Measurements from ENCODE around the gene IL32. TPM values are rescaled to one million over a fixed set of nuclear protein-coding genes. Genes with fewer than 3 reads are reported as not detected.
A peak's percentile ranks its signal among the peaks of the same experiment; 100 is the strongest.

IL32 gene
- total RNA-seq, 1 donor from 2014 or later: 4.9 TPM

DNA sequence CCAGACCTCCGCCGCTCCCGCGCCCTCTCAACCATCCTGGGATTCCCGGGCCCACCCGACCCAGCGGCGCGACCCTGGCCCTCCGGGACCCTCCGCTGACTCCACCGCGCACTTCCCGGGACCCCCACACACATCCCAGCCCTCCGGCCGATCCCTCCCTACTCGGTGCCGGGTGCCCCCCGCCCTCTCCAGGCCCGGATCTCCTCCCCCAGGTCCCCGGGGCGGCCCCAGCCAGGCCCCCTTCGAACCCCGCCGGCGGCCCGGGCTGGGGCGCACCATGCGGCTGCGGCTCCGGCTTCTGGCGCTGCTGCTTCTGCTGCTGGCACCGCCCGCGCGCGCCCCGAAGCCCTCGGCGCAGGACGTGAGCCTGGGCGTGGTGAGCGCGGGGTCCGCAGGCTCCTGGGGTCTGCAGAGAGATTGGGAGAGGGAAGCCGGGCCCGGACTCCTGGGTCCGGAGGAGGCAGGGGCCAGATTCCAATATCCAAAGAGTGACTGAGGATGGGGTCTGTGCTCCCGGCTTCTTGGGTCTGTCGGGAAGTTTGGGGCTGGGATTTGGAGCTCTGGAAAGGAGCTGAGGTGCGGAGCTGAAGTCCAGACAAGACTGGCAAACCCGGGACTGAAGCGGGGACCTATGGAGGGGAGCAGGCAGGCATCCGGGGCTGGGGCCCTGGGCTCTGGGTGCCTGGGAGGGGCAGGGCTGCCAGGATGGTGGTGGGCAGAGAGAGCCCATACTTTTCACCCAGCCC, 18.6 kb upstream of the IL32 start:
- TF ChIP-seq, protein P1, sequence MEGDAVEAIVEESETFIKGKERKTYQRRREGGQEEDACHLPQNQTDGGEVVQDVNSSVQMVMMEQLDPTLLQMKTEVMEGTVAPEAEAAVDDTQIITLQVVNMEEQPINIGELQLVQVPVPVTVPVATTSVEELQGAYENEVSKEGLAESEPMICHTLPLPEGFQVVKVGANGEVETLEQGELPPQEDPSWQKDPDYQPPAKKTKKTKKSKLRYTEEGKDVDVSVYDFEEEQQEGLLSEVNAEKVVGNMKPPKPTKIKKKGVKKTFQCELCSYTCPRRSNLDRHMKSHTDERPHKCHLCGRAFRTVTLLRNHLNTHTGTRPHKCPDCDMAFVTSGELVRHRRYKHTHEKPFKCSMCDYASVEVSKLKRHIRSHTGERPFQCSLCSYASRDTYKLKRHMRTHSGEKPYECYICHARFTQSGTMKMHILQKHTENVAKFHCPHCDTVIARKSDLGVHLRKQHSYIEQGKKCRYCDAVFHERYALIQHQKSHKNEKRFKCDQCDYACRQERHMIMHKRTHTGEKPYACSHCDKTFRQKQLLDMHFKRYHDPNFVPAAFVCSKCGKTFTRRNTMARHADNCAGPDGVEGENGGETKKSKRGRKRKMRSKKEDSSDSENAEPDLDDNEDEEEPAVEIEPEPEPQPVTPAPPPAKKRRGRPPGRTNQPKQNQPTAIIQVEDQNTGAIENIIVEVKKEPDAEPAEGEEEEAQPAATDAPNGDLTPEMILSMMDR (IDR thresholded peaks at IDR 0.05; ENCODE audit: unreplicated experiment): no peak
- Mint-ChIP-seq H3K36me3 (no peaks in the 10 kb centered on the region), H3K9me3 (no peaks in the 10 kb centered on the region), H3K27ac (no peak overlapping the region), H3K27me3 (ENCODE audit: low read depth) (peaks cover 93% of the 10 kb centered on the region), H3K4me1 (peaks cover 7% of the 10 kb centered on the region), H3K4me3 (peak overlapping the region; percentile 43)
- DNase-seq (ENCODE audit: low spot score in 2 of 2, unreplicated experiment in 2 of 2): no peak

DNA sequence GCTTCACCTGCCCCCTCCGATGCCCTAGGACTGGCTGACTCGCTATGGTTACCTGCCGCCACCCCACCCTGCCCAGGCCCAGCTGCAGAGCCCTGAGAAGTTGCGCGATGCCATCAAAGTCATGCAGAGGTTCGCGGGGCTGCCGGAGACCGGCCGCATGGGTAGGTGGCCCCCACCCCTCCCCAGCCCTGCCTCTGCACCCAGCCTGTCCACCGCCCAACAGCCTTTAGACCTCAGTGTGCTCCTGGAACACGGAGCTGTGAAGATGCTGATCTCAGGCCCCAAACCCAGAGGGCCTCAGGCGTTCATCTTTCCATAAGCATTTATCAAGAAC, 18.1 kb upstream of the IL32 start:
- DNase-seq (ENCODE audit: low spot score in 2 of 2, unreplicated experiment in 2 of 2): no peak
- Mint-ChIP-seq H3K4me3 (peak overlapping the region; percentile 43), H3K36me3 (no peaks in the 10 kb centered on the region), H3K27ac (no peak overlapping the region), H3K4me1 (peaks cover 7% of the 10 kb centered on the region), H3K9me3 (no peaks in the 10 kb centered on the region), H3K27me3 (ENCODE audit: low read depth) (peaks cover 91% of the 10 kb centered on the region)
- TF ChIP-seq, protein P1 (IDR thresholded peaks at IDR 0.05; ENCODE audit: unreplicated experiment): no peak

DNA sequence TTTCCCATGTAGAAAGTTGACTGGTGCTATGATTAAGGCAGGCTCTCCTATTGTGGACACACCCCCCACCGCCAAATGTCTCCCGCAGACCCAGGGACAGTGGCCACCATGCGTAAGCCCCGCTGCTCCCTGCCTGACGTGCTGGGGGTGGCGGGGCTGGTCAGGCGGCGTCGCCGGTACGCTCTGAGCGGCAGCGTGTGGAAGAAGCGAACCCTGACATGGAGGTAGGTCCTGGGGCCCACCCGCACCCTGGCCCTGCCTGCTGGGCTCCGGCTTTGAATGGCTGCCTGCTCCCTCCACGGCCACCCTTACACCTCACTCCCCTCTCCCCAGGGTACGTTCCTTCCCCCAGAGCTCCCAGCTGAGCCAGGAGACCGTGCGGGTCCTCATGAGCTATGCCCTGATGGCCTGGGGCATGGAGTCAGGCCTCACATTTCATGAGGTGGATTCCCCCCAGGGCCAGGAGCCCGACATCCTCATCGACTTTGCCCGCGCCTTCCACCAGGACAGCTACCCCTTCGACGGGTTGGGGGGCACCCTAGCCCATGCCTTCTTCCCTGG, 15.4 kb upstream of the IL32 start:
- Mint-ChIP-seq H3K4me3 (no peak overlapping the region), H3K27ac (no peak overlapping the region), H3K27me3 (ENCODE audit: low read depth) (peaks cover 65% of the 10 kb centered on the region), H3K4me1 (peaks cover 6% of the 10 kb centered on the region), H3K36me3 (peaks cover 6% of the 10 kb centered on the region), H3K9me3 (no peaks in the 10 kb centered on the region)
- no peak for DNase-seq (ENCODE audit: low spot score in 2 of 2, unreplicated experiment in 2 of 2)
- TF ChIP-seq, protein P1 (IDR thresholded peaks at IDR 0.05; ENCODE audit: unreplicated experiment): no peak

DNA sequence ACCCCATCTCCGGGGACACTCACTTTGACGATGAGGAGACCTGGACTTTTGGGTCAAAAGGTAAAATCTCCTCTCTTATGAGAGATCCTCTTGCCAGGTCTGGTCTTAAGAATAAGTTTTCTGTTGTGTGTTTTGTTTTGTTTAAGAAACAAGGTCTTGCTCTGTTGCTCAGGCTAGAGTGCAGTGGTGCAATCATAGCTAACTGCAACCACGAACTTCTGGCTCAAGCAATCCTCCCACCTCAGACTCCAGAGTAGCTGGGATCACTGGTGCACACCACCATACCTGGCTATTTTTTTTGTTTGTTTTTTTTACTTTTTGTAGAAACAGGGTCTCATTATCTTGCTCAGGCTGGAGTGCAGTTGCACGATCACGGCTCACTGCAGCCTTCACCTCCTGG, 15.0 kb upstream of the IL32 start:
- H3K36me3 Mint-ChIP-seq: peaks cover 6% of the 10 kb centered on the region
- peaks cover 3% of the 10 kb centered on the region for H3K4me1 Mint-ChIP-seq
- H3K27me3 Mint-ChIP-seq (ENCODE audit: low read depth): peaks cover 60% of the 10 kb centered on the region
- H3K27ac Mint-ChIP-seq: no peak overlapping the region
- H3K4me3 Mint-ChIP-seq: no peak overlapping the region
- TF ChIP-seq, protein P1 (IDR thresholded peaks at IDR 0.05; ENCODE audit: unreplicated experiment): no peak
- DNase-seq (ENCODE audit: low spot score in 2 of 2, unreplicated experiment in 2 of 2): no peak
- H3K9me3 Mint-ChIP-seq: no peaks in the 10 kb centered on the region

DNA sequence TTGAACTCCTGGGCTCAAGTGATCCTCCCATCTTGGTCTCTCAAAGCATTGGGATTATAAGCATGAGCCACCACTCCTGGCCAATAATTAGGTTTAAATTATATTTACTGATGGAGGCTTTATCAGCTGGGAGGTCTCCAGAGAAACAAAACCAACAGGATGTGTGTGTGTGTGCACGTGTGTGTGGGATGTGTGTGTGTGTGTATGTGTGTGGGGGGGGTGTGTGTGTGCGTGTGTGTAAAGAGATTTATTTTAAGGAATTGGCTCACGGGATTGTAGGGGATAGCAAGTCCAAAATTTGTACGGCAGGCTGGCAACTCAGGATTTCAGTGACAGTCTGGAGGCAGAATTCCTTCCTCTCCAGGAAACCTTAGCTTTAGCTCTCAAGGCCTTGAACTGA, 14.4 kb upstream of the IL32 start:
- H3K27me3 Mint-ChIP-seq (ENCODE audit: low read depth): peaks cover 54% of the 10 kb centered on the region
- H3K4me3 Mint-ChIP-seq: no peak overlapping the region
- no peak for DNase-seq (ENCODE audit: low spot score in 2 of 2, unreplicated experiment in 2 of 2)
- peaks cover 6% of the 10 kb centered on the region for H3K36me3 Mint-ChIP-seq
- H3K27ac Mint-ChIP-seq: no peak overlapping the region
- peaks cover 3% of the 10 kb centered on the region for H3K4me1 Mint-ChIP-seq
- H3K9me3 Mint-ChIP-seq: no peaks in the 10 kb centered on the region
- TF ChIP-seq, protein P1 (IDR thresholded peaks at IDR 0.05; ENCODE audit: unreplicated experiment): no peak

Data from mesothelial cell of epicardium (in vitro differentiated cells).